Ishikawa (cell line): Measurements from ENCODE around the gene TRPM5.

Experiments used
- CEBPB ChIP-seq: IDR thresholded peaks from 2 replicates; pipeline ENCODE4 v1.6.1; 2012
- CREB1 ChIP-seq: IDR thresholded peaks from 2 replicates; pipeline ENCODE4 v1.6.1; 2012; ENCODE audit warnings: low read depth
- EGR1 ChIP-seq: IDR thresholded peaks from 2 replicates; pipeline ENCODE4 v1.6.1; 2012
- EP300 ChIP-seq: IDR thresholded peaks from 2 replicates; pipeline ENCODE4 v1.6.1; 2012; ENCODE audit warnings: borderline replicate concordance
- FOXM1 ChIP-seq: IDR thresholded peaks from 2 replicates; pipeline ENCODE4 v1.6.1; 2012; ENCODE audit warnings: low read depth, borderline replicate concordance
- MAX ChIP-seq: IDR thresholded peaks from 2 replicates; pipeline ENCODE4 v1.6.1; 2012
- NFIC ChIP-seq: IDR thresholded peaks from 2 replicates; pipeline ENCODE4 v1.6.1; 2012
- RAD21 ChIP-seq: IDR thresholded peaks from 2 replicates; pipeline ENCODE4 v1.6.1; 2012; ENCODE audit warnings: low read depth
- REST ChIP-seq: IDR thresholded peaks from 2 replicates; pipeline ENCODE4 v1.6.1; 2012; ENCODE audit warnings: low read depth, mild to moderate bottlenecking
- TAF1 ChIP-seq: IDR thresholded peaks from 2 replicates; pipeline ENCODE4 v1.6.1; 2012; ENCODE audit warnings: low read depth, mild to moderate bottlenecking
- TCF12 ChIP-seq: IDR thresholded peaks from 2 replicates; pipeline ENCODE4 v1.6.1; 2012; ENCODE audit warnings: low read depth
- TEAD4 ChIP-seq: IDR thresholded peaks from 2 replicates; pipeline ENCODE4 v1.6.1; 2012
- USF1 ChIP-seq: IDR thresholded peaks from 2 replicates; pipeline ENCODE4 v1.6.1; 2012
- YY1 ChIP-seq: IDR thresholded peaks from 2 replicates; pipeline ENCODE4 v1.6.1; 2012; ENCODE audit warnings: low read depth
- ZBTB7A ChIP-seq: IDR thresholded peaks from 2 replicates; pipeline ENCODE4 v1.6.1; 2012; ENCODE audit warnings: low read depth

Gene TRPM5

DNA sequence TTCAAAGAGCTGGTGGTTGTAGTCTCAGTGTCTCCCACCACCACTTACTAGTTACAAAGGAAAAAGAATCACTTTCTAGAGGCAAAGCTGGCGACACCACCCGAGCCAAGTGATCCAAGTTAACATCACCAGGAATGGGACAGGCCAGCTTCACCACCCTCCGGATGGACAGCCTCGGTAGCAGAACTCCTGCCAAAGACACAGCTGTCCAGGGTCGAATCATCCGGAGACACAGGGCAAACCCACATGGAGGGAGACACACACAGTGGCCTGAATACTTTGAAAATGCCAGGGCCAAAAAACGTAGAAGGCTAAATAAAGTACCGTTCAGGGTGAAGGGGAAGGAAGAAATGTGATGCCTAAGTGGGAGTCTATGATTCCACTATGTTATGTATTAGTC is 33.6 kb upstream of the TRPM5 start:
- TF ChIP-seq MAX: no peak
- TF ChIP-seq EP300: no peak
- TF ChIP-seq CEBPB: no peak
- no peak for TF ChIP-seq EGR1
- no peak for TF ChIP-seq REST
- no peak for TF ChIP-seq TAF1
- TF ChIP-seq FOXM1: no peak
- TF ChIP-seq NFIC: no peak
- no peak for TF ChIP-seq USF1
- no peak for TF ChIP-seq TEAD4
- no peak for TF ChIP-seq TCF12
- no peak for TF ChIP-seq RAD21

DNA sequence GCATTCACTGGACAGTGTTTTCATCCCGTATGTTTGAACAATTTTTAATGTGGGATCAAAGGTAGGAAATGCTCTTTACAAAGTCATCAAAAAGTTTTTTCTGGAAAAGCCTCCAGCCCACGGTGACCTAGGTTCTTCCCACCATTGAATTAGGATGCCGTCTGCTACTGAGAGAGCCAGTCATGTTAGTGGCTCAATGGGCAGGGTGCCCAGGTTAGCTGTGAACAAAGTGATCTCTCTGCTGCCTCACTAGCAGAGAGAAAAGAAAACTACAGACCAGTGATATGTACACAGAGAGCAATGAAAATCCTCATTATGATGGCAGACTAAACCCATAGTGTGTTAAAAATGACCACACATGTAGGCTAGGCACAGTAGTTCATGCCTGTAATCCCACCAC is 32.9 kb upstream of the TRPM5 start:
- no peak for TF ChIP-seq MAX
- TF ChIP-seq EP300: no peak
- TF ChIP-seq CEBPB: no peak
- no peak for TF ChIP-seq TCF12
- no peak for TF ChIP-seq TAF1

DNA sequence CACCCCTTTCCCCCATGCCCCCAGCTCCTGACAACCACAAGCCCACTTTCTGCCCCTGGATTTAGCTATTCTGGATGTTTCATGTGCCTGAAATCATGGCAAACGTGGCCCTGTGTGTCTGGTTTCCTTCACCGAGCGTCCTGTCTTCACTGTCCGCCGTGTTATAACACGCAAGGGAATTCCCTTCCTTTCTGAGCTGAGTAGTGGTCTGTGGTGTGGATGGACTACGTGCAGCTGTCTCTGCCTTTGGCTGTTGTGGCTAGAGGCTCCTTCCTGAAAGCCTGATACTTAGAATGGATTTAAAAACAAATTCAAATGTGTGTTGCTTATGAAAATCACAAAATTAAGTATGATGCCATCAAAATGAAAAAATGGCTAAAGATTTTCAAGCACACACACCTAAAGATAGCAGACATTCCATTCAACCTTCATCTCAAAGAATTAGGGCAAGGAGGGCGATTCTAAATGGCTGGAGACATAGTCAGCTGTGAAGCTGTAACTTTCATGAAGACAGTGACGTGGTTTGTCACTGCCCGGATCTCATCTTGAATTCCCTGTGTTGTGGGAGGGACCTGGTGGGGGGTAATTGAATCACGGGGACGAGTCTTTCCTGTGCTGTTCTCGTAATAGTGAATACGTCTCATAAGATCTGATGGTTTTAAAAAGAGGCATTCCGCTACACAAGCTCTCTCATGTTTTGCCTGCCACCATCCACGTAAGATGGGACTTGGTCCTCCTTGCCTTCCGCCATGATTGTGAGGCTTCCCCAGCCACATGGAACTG is 31.0 kb upstream of the TRPM5 start:
- TF ChIP-seq NFIC: no peak
- no peak for TF ChIP-seq REST
- TF ChIP-seq EP300: no peak
- no peak for TF ChIP-seq MAX

- no peak for TF ChIP-seq TCF12
- TF ChIP-seq MAX: no peak
- TF ChIP-seq REST: no peak
- TF ChIP-seq USF1: no peak
- no peak for TF ChIP-seq RAD21
- TF ChIP-seq CREB1: no peak
- TF ChIP-seq CEBPB: no peak
- no peak for TF ChIP-seq NFIC
- TF ChIP-seq FOXM1: no peak
- TF ChIP-seq YY1: no peak
- TF ChIP-seq EGR1: no peak
- no peak for TF ChIP-seq TAF1
- TF ChIP-seq TEAD4: no peak
- no peak for TF ChIP-seq EP300
- no peak for TF ChIP-seq ZBTB7A
Observed at GRCh38 chr11:2474059-2474901, 30.0 kb upstream of the TRPM5 start.
